Hematopoietic multipotent progenitor cell treated with erythropoietin and hydrocortisone succinate and interleukin-3 and kit ligand, for 17 days (in vitro differentiated cells): ENCODE results near the gene CD9.
"Not testable (repeated sequence)": the region's sequence is repeated elsewhere in the genome, so short reads cannot be mapped to it uniquely, and the experiment has no call there.

Experiments
- DNase-seq: peaks from one replicate; pipeline ENCODE4 v3.0.0-alpha.2; 2015; ENCODE audit warnings: low spot score

CD9 gene

DNA sequence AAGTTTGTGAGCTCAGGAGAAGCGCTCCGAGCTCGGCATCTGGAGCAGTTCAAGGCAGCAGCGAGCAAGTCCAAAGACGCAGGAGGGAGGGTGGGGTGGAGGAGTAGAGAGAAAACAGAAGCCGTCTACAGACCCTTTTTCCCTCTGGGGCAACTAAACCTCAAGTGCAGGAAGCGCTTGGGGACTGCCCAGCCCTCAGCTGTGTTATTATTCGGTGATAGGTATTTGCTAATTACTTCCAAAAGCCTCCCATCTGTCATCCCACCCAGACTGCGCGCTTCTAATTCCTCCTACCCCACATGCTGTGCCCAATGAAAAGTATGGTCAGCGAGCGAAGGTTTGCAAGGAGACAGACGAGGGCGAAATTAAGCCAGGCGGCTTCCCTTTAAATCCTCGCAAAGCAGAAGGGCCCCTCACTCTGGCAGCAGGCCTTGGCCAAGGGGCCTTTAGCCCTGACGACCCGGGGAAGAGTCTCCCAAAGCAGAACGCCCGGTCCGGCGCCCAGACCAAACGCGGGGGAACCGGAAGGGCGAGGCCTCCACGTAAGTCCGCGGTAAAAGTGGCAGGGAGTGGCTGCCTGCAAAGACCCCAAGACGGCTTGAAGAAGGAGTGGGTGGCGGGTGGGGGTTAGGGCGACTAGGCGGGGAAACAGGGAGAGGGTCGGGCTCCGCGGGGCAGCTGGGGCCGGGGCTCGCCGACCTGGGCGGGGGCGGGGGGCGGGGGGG, 507 bp upstream of the CD9 start:
- DNase-seq, result no peak

DNA sequence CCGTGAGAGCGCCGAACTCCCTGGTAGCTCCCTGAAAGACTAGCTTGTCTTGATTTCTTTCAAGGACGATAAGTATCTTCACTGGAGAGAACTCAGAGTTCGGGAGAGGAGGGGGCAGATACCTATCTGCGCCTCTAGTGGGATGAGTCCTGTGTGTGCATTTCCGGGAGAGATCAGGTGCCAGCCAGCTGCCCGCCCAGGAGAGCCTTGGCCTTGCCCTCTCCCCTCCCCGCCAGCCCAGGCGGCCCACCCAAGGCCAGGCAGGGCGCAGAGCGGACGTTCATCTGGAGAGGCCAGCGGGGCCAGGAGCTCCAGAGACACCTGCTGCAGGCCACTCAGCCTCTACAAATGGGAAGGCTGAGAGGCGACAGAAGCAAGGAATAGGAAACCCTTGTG, 1.0 kb downstream of the CD9 start:
- DNase-seq, result no peak

- DNase-seq, result no peak
Observed at GRCh38 chr12:6201826-6202225, 1.6 kb downstream of the CD9 start.

DNA sequence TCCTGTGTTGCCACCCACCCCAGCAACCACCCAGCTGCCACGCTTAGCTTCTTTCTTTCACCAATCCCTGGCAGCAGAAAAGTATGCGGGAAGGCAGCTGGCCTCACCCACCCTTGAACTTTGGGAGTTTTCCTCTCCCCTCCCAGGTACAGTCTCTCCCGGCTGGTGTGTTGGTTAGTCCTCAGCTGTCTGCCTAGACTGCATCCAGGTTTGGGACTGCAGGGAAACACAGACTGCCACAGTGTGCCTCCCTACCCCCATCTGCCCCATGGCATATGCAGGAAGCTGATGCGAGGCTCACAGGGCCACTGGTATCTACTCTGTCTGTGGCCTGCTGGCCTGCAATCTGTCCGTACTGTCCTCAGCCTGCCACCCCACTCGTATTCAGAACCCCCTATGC, 2.1 kb downstream of the CD9 start:
- no peak for DNase-seq

DNA sequence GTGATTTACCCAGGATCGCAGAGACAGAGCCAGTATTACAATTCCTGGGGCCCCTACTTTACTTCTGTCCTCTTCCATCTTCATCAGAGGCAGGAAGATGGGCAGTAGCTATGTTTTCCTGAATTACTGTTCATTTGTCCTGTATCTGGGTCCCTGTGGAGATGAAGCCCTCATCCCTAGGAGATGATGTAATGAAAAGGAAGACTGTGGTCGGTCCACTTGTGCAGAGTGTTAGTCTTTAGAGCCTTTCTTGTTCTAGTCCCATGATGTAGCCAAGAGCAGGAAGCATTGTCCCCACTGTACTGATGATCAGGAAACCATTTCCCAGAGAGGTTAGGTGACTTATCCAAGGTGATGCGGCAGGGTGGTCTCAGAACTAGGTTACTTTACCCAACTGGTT, 2.6 kb downstream of the CD9 start:
- no peak for DNase-seq

DNA sequence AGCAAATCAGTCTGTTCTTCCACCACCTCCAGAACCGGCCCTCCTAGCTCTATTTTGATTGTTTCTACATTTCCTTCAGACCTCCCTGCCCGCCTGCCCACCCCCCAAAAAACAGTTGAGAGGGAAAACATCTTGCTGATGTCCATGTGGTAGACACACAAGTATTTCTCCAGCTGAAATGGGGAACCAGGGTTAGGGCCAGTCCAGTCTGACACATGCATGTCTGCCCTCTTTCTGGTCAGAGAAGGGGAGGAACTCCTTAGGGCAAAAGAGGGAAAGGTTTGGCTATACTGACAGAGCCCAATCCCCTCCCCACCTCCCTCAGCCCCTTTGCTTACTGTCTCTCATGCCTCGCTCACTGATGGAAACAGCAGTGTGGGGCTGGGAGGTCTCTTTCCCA, 3.4 kb downstream of the CD9 start:
- DNase-seq, result no peak

- no peak for DNase-seq
Observed at GRCh38 chr12:6204533-6205143, 4.4 kb downstream of the CD9 start.

DNA sequence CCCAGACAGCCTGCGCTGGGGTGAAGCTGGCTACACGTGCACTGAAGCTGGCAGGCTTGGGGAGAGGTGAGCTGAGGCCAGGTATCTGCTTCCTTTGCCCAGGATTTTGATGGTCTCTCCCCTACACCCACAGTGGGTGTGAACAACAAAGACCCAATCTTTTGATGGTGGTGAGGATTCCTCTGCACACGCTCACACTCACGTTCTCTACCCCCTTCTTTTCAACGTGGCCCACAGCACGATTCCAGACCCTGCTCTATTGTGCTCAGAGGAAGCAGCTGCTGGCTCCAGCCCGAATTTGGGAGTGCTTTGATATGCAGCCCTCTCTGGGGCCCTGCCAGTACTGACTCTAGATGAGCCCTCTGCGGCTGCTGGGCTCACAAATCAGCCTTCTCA, 4.9 kb downstream of the CD9 start:
- no peak for DNase-seq

DNA sequence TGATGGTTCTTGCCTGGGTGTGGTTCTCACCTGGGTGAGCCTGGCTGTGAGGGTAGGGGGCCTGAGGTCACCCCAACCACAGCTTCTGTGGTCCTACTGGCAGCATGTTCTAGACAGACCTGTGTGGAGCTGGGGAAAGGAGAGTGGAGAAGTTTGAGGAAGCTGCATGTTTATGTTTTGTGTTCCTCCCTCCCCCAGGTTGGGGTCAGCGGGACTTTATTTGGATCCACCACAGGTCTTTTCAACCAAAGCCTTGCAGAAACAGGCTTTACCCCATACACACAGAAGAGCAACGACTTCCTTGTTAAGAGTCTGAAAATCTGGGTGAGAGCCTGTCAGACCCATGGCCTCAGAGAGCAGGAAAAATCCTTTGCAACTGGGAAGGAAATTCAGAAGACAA, 5.6 kb downstream of the CD9 start:
- no peak for DNase-seq

DNA sequence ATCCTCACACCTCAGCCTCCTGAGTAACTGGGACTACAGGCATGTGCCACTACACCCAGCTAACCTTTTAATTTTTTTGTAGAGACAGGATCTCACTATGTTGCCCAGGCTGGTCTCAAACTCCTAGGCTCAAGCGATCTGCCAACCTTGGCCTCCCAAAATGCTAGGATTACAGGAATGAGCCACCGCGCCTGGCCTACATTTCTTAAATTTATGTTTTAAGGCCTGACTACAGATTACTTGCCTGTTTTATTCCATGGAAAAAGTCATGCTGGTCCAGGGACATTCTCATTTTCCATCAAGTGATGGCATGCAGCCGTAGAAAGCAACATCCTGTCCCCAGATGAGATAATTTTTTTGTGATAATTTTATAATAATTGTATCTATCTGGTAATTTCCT, 6.1 kb downstream of the CD9 start:
- no peak for DNase-seq

GRCh38 chr12:6207259-6207925, 7.2 kb downstream of the CD9 start:
- DNase-seq, result no peak

GRCh38 chr12:6208130-6208529, 7.9 kb downstream of the CD9 start:
- no peak for DNase-seq

DNA sequence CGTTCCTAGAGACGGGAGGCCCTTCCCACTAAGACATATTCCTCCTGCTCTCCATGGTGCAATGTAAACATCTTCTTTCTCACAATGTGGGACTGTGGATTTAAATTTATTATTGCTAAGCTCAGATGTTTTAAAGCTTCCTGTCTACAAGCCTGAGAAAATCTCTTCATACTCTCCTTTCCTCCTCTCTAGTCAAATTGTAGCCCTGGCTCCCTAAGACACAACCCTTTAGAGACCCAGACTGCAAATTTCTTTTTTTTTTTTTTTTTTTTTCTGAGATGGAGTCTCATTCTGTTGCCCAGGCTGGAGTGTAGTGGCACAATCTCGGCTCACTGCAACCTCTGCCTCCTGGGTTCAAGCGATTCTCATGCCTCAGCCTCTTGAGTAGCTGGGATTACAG, 9.2 kb downstream of the CD9 start:
- not testable (repeated sequence) for DNase-seq

DNA sequence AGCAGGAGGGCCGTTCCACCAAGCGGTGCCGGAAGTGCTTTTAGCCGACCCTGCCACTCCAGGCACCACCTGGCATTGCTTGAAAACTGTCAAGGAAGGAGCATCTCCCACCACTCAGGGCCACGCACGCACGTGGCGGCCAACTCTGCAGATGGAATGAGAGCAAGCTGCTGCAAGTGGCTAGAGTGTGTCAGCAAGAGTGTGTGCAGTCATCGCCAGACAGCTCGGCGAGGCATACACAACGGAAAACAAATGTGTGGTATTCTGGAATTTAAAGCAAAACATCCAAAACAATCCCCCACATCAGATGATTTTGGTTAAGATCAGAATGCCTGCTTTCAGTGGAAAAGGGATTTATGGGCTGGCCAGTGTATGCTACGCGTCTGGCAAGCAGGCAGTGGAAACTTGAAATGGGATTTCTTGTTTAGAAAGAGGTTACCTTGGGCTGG, 11.2 kb downstream of the CD9 start:
- DNase-seq, result no peak

DNA sequence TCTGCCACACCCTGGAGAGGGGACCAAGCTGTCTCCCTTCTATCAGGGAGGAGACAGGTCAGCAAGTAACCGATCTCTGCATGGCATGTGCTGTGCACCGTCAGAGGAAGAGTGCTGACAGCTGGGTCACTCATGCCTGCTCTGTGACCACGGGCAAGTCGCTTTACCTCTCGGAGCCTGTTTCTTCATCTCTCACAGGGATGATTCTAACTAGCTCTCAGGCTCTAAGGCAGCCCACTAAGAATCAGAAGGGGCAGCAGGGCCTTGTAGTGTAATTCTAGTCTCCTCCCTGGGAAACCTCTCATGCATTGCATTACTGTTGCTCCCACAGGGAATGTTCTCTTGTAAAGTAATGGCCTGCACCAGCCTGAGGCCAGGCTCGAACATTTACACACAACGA, 11.9 kb downstream of the CD9 start:
- DNase-seq, result no peak

DNA sequence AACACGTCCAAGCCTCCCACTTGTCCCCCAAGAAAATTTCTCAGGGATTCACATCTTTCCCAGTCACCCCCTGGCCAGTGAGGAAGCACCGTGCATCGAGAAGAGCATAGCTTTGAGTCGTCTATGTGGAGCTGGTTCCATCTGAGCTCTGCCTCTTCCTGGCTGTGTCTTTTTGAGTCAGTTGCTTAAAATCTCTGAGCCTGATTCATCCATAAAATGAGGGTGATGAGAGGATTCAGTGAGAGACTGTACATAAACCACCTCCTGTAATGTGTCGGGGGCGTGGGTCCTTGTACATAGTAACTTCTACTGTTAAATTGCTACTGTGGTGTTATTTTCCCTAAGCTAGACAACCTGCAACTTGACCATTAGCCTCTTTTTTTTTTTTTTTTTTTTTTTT, 13.8 kb downstream of the CD9 start:
- no peak for DNase-seq

DNA sequence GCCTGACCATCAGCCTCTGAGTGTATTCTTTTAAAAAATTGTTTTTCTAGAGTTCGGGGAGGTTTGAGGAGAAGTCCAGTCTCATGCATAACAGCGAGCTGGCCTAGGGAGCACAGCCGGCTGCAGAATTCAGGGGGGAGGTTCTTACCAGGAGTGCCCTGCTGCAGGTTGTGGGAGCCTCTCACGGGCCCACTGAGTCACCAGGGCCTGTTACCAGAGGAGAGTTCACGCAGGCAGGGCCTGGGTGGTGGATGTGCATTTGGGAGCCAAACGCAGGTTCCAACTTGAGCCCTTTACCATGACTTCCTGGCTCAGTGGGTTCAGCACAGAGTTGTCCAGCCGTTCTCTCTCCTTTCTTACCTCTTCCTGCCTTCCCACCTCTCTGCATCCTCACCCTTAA, 14.4 kb downstream of the CD9 start:
- no peak for DNase-seq

DNA sequence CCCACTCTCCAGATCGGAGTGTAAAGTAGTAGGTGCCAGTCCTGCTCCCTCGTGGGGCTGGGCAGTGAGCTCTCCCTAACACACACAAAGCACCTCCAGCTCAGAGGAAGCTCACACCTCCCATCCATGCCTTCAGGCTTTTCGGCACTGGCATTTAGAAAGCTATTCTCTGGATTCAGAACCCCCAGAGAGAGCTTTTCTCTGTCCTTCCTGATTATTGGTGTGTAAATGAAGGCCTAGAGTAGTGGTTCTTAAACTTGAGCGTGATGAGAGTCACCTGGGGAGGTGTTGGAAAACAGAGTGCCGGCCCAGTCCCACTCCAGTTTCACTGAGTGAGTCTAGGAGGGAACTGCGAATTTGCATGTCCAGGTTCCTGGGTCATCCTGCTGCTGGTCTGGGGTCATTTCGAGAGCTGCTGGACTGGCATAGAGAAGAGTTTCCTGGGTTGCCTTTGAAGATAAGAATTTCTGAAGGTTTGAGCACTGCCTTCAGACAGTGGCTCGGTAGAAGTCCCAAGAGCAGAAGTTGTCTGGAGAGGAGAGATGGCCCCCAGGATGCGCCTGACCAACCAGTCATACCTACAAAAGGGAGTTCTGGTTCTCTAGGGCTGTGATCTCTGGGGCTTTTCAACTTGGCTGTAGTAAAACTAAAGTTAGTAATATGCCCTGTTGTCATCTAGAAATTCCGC, 15.1 kb downstream of the CD9 start:
- DNase-seq, result no peak

- DNase-seq, result no peak
Observed at GRCh38 chr12:6215932-6216494, 15.8 kb downstream of the CD9 start.

DNA sequence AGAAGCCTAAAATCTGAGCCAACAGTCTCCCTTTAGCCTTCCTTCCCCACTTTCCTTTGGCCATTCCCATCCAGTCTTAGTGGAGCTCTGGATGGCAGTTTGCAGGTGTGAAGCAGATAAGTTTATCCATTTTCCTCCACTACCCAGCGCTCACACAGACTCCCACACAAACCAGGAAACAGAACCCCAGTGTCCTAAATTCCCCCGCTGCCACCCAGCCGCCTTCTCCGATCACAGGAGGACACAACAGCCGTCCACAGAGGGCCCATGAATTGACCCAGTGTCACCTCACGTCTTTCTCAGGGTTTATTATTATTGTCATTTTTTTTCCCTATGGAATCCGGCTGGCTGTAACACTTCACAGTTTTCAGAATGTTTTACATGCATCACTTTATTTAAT, 16.4 kb downstream of the CD9 start:
- DNase-seq, result no peak

DNA sequence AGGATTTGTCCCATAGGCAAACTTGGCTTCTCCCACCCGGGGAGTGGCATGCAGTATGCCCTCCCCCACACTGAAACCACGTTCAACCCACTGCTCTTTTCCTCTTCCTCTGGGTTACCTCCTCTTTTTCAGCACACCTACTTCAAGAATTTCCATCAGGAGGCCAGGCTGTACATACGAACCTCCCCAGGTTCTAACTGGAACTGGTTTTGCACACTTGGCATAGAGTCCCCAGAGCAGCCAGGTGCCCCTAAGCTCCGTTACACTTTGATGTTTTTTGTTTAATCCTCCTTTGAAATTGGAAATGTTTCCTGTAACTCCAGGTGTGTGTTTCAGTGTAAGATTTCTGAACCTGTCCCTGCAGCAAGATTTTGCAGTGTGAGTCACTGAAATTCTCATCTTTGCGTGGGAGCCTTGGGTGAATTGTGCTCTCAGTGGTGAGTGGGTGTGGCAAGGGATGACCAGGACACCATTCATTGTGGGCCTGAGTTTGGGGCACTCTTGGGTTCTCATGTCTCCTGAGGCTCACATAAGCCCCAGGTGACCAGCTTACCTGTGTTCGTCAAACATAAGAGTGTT, 18.2 kb downstream of the CD9 start:
- DNase-seq, result no peak

DNA sequence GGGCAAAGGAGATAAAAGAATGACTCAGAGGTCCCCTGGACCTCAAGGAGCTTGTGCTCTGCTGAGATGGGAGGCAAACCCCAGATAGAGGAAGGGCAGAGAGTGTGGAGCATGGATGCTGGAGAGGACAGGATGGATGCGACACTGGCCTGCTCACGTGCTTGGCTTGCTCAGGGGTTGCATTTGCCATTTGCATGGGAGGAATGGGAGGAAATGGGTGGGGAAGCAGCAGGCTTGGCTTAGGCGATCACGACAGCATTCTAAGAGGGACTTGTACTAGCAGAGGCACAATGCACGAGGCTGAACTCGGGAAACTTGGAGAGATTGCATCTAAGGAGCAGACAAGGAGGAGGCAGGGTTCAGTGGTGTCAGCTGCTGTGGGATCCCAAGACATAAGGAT, 19.8 kb downstream of the CD9 start:
- no peak for DNase-seq
